Mesothelial cell of epicardium (in vitro differentiated cells): ENCODE results near the gene DNAH10. TPM values are rescaled to one million over a fixed set of nuclear protein-coding genes. Genes with fewer than 3 reads are reported as not detected.

Source experiments
- DNase-seq, 2 experiments: peaks; one replicate each; pipeline ENCODE4 v3.0.0; 2021; ENCODE audit warnings: low spot score in 2 of 2; ENCODE audit not compliant: unreplicated experiment in 2 of 2
- H3K27ac Mint-ChIP-seq: 2 replicates; pipeline ENCODE4 v1.8.0; 2021; ENCODE audit warnings: mixed read lengths
- H3K27me3 Mint-ChIP-seq: 2 replicates; pipeline ENCODE4 v1.8.0; 2021; ENCODE audit warnings: low read depth, mixed read lengths
- H3K36me3 Mint-ChIP-seq: 2 replicates; pipeline ENCODE4 v1.8.0; 2021; ENCODE audit warnings: mixed read lengths
- H3K4me1 Mint-ChIP-seq: 2 replicates; pipeline ENCODE4 v1.8.0; 2021; ENCODE audit warnings: mixed read lengths
- H3K4me3 Mint-ChIP-seq: 2 replicates; pipeline ENCODE4 v1.8.0; 2021; ENCODE audit warnings: mild to moderate bottlenecking, moderate library complexity, mixed read lengths
- H3K9me3 Mint-ChIP-seq: 2 replicates; pipeline ENCODE4 v1.8.0; 2021; ENCODE audit warnings: mixed read lengths
- CTCF ChIP-seq: fragments of 200-600 bp; sonication (generic); IDR thresholded peaks from one replicate; pipeline ENCODE4 v1.5.0; 2021; ENCODE audit warnings: antibody characterized with exemption; ENCODE audit not compliant: unreplicated experiment
- total RNA-seq: library from RNA; stranded (reverse); gene quantifications from 3 replicates; pipeline ENCODE4 v1.2.1, GENCODE V29; 2021

Gene DNAH10
- total RNA-seq, 1 donor from 2014 or later, result 2.7 TPM

- Mint-ChIP-seq H3K36me3 (no peaks in the 10 kb centered on the region), H3K27ac (no peak overlapping the region), H3K4me1 (no peaks in the 10 kb centered on the region), H3K4me3 (no peak overlapping the region), H3K9me3 (peaks cover 5% of the 10 kb centered on the region), H3K27me3 (no peaks in the 10 kb centered on the region)
- DNase-seq, result no peak
- TF ChIP-seq CTCF, result no peak
Observed at GRCh38 chr12:123843912-123844748, 82.0 kb downstream of the DNAH10 start.

- H3K4me1 Mint-ChIP-seq, result no peaks in the 10 kb centered on the region
- H3K27me3 Mint-ChIP-seq, result peaks cover 7% of the 10 kb centered on the region
- no peaks in the 10 kb centered on the region for H3K36me3 Mint-ChIP-seq
- TF ChIP-seq CTCF, result no peak
- DNase-seq, result no peak
- H3K27ac Mint-ChIP-seq, result no peak overlapping the region
- H3K9me3 Mint-ChIP-seq, result peaks cover 5% of the 10 kb centered on the region
- H3K4me3 Mint-ChIP-seq, result no peak overlapping the region
Observed at GRCh38 chr12:123845881-123846280, 83.8 kb downstream of the DNAH10 start.

- Mint-ChIP-seq H3K4me1 (no peaks in the 10 kb centered on the region), H3K27ac (no peak overlapping the region), H3K4me3 (no peak overlapping the region)
Observed at GRCh38 chr12:123846340-123846739, 84.2 kb downstream of the DNAH10 start.

GRCh38 chr12:123847019-123847418, 84.9 kb downstream of the DNAH10 start:
- Mint-ChIP-seq H3K36me3 (no peaks in the 10 kb centered on the region), H3K4me1 (no peaks in the 10 kb centered on the region), H3K9me3 (peaks cover 5% of the 10 kb centered on the region), H3K27ac (no peak overlapping the region), H3K27me3 (peaks cover 10% of the 10 kb centered on the region), H3K4me3 (no peak overlapping the region)
- no peak for TF ChIP-seq CTCF
- DNase-seq, result no peak

More at GRCh38 chr12:123846340-123846739, 84.2 kb downstream of the DNAH10 start:
- no peak for TF ChIP-seq CTCF
- no peak for DNase-seq
- Mint-ChIP-seq H3K36me3 (no peaks in the 10 kb centered on the region), H3K9me3 (peaks cover 5% of the 10 kb centered on the region), H3K27me3 (peaks cover 7% of the 10 kb centered on the region)

- no peak for TF ChIP-seq CTCF
- DNase-seq, result no peak
- H3K9me3 Mint-ChIP-seq, result peaks cover 5% of the 10 kb centered on the region
- H3K36me3 Mint-ChIP-seq, result no peaks in the 10 kb centered on the region
- peaks cover 16% of the 10 kb centered on the region for H3K27me3 Mint-ChIP-seq
- no peak overlapping the region for H3K4me3 Mint-ChIP-seq
- H3K4me1 Mint-ChIP-seq, result no peaks in the 10 kb centered on the region
- H3K27ac Mint-ChIP-seq, result no peak overlapping the region
Observed at GRCh38 chr12:123847876-123848275, 85.8 kb downstream of the DNAH10 start.
